ENCODE results near the gene SHROOM3. TPM values are rescaled to one million over a fixed set of nuclear protein-coding genes. Genes with fewer than 3 reads are reported as not detected.

SHROOM3 gene
- total and polyA plus RNA-seq, 2 donors (not counting 3 experiments of a cell fraction or from before 2014, with no cell fraction given): 2.7 to 6.7 TPM

DNA sequence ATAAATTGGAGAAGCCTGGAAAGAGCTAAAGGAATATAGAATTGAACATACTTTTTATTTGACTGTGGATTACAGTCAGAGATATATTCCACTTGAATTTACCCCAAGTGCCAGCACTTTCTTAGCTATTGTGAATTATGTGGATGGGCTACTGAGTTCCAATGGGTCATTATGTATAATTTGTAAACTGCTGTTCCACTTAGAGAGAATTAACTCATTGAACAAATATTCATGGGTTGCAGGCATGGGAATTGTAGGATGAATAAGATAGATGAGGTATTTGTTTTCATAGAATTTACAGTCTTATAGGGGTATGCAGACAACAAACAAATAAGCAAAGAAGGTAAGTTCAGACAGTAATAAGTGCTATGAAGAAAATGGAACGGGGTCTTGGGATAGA lies 195.7 kb downstream of the SHROOM3 start:
- DNase-seq (ENCODE audit: low read depth, low spot score) (no peak), FAIRE-seq (no peak)
- no TSS peak for BruUV-seq (replicated peaks)
- Histone ChIP-seq H3K9ac (replicated peaks; ENCODE audit: extremely low read depth, insufficient read depth, low read length) (no peak overlapping the region), H3K27me3 (ENCODE audit: control insufficient read depth in 2 of 2, insufficient read depth in 2 of 2, low read length in 2 of 2) (no peaks in the 10 kb centered on the region), H4K20me1 (replicated peaks; ENCODE audit: control insufficient read depth, extremely low read depth, insufficient read depth, low read length) (no peaks in the 10 kb centered on the region), H3K4me2 (ENCODE audit: insufficient read depth, low read length) (no peak overlapping the region), H3K9me1 (replicated peaks; ENCODE audit: control insufficient read depth, extremely low read depth, insufficient read depth, low read length) (no peaks in the 10 kb centered on the region), H3K36me3 (ENCODE audit: control insufficient read depth in 2 of 2, extremely low read depth in 1 of 2, insufficient read depth in 2 of 2, low read length in 2 of 2) (no peaks in the 10 kb centered on the region), H3K9me3 (replicated peaks; ENCODE audit: control insufficient read depth, insufficient read depth, low read length) (no peaks in the 10 kb centered on the region), H3K79me2 (ENCODE audit: control insufficient read depth, insufficient read depth, low read length) (no peaks in the 10 kb centered on the region), H3K4me1 (ENCODE audit: control insufficient read depth, extremely low read depth, insufficient read depth, low read length) (peaks cover 17% of the 10 kb centered on the region), H2AFZ (ENCODE audit: low read depth, low read length) (no peak overlapping the region), H3K27ac (ENCODE audit: insufficient read depth, low read depth, low read length) (no peak overlapping the region), H3K4me3 (replicated peaks in 1 of 3; ENCODE audit: insufficient read depth in 1 of 3, low read depth in 1 of 3, low read length in 3 of 3) (no peak overlapping the region)
- TF ChIP-seq GATA2 (IDR thresholded peaks at IDR 0.05; ENCODE audit: insufficient read depth, insufficient read length, low read depth, low read length) (no peak), JUN (IDR thresholded peaks at IDR 0.05; ENCODE audit: borderline replicate concordance, insufficient read depth, insufficient read length, low read depth) (no peak), POLR2AphosphoS5 (IDR thresholded peaks at IDR 0.05; ENCODE audit: insufficient read depth, low read depth, low read length) (no peak), MYC (IDR thresholded peaks at IDR 0.05; ENCODE audit: low read depth, low read length) (no peak), FOS (IDR thresholded peaks at IDR 0.05; ENCODE audit: borderline replicate concordance, insufficient read depth, low read length) (no peak), POLR2A (IDR thresholded peaks at IDR 0.05; ENCODE audit: low read depth, low read length) (no peak), EZH2 (IDR thresholded peaks at IDR 0.05; ENCODE audit: borderline replicate concordance, low read depth, low read length, severe bottlenecking) (no peak)
- TF ChIP-seq, protein P1, sequence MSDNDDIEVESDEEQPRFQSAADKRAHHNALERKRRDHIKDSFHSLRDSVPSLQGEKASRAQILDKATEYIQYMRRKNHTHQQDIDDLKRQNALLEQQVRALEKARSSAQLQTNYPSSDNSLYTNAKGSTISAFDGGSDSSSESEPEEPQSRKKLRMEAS (IDR thresholded peaks at IDR 0.05; ENCODE audit: insufficient read depth, insufficient read length): no peak
- TF ChIP-seq, protein P2, sequence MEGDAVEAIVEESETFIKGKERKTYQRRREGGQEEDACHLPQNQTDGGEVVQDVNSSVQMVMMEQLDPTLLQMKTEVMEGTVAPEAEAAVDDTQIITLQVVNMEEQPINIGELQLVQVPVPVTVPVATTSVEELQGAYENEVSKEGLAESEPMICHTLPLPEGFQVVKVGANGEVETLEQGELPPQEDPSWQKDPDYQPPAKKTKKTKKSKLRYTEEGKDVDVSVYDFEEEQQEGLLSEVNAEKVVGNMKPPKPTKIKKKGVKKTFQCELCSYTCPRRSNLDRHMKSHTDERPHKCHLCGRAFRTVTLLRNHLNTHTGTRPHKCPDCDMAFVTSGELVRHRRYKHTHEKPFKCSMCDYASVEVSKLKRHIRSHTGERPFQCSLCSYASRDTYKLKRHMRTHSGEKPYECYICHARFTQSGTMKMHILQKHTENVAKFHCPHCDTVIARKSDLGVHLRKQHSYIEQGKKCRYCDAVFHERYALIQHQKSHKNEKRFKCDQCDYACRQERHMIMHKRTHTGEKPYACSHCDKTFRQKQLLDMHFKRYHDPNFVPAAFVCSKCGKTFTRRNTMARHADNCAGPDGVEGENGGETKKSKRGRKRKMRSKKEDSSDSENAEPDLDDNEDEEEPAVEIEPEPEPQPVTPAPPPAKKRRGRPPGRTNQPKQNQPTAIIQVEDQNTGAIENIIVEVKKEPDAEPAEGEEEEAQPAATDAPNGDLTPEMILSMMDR (IDR thresholded peaks at IDR 0.05; ENCODE audit: extremely low read depth in 1 of 2, insufficient read depth in 1 of 2, low read depth in 1 of 2, low read length in 2 of 2): no peak
- POLR2A ChIA-PET: no interaction called here
- dilution Hi-C loops (cut with MboI; ENCODE audit: extremely low pct_ligation_motif_present, low sequenced_read_pairs): no loop called here
- CTCF ChIA-PET: interaction anchor here (0.9 to 1.9 kb wide), 2 partner anchors 8 to 12 kb away, joined by 3 to 4 read pairs; no protein-coding TSS in a partner anchor
- intact Hi-C loops (cut with micrococcal nuclease): loop anchor here (5.0 kb wide), 1 partner anchor 122 kb away; no protein-coding TSS in a partner anchor

Data from endothelial cell of umbilical vein (primary cell).